ENCODE results near the gene PRSS35.

DNA sequence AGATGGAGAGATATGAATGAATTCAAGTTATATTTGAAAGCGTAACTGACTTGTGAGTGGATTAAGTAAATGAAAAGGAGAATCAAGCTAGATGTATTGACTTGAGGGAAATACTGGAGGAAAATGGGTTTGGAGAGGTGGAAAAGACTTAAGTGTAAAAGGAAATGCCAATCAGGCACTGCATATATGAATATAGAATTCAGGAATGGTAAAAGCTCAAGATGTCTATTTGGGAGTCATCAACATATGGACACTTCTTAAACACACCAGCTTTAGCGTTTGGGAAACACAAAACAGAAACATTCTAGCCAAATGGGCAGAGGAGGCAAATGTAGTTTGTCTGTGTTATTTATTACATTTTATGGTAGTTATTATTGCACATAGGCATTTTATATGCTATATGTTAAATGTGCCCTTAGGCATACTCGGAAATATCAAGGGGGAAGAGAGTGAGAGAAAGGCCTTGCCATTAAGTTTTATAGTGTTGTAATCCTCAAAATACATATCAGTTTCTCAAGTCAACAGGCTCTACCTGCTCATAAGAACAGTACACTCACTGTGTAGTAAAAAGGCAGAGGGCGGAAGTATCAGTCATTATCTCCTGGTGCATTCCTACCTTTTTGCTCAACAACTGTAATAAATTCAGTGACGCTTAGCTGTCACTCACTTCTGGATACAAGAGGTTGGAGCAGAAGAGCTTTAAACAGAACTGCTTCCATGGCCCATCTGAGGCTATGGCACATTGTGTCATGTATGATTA lies 47.8 kb upstream of the PRSS35 start:
- TF ChIP-seq, protein P1, sequence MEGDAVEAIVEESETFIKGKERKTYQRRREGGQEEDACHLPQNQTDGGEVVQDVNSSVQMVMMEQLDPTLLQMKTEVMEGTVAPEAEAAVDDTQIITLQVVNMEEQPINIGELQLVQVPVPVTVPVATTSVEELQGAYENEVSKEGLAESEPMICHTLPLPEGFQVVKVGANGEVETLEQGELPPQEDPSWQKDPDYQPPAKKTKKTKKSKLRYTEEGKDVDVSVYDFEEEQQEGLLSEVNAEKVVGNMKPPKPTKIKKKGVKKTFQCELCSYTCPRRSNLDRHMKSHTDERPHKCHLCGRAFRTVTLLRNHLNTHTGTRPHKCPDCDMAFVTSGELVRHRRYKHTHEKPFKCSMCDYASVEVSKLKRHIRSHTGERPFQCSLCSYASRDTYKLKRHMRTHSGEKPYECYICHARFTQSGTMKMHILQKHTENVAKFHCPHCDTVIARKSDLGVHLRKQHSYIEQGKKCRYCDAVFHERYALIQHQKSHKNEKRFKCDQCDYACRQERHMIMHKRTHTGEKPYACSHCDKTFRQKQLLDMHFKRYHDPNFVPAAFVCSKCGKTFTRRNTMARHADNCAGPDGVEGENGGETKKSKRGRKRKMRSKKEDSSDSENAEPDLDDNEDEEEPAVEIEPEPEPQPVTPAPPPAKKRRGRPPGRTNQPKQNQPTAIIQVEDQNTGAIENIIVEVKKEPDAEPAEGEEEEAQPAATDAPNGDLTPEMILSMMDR (conservative IDR thresholded peaks at IDR 0.05) = no peak
- TF ChIP-seq EZH2 (IDR thresholded peaks at IDR 0.05; ENCODE audit: low read depth) = no peak
